ENCODE data around the gene YJU2. TPM values are rescaled to one million over a fixed set of nuclear protein-coding genes. Genes with fewer than 3 reads are reported as not detected.
"Not testable (repeated sequence)": the region's sequence is repeated elsewhere in the genome, so short reads cannot be mapped to it uniquely, and the experiment has no call there.

The YJU2 gene
- total RNA-seq, 2 experiments from 2014 or later: 27.9 to 29.0 TPM

DNA sequence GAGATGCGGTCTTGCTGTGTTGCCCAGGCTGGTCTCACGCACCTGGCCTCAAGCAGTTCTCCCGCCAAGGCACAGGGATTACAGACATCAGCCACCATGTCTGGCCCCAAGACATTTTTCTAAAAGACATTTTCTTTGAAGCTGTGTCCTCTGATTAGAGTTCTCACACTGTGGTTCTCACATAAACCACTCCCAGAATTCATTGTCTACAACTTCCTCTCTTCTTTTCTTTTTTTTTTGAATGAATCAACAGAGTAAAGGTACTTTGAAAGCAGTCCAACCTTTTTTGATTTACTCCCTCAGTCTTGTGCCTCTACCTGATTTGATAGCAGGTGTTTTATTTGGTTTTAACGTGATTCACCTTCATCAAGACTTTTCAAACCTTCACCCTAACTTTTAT, 17.9 kb downstream of the YJU2 start:
- H3K4me1 Mint-ChIP-seq: peaks cover 31% of the 10 kb centered on the region
- H3K27ac Mint-ChIP-seq: peak overlapping the region; percentile 95
- H3K36me3 Mint-ChIP-seq: peaks cover 19% of the 10 kb centered on the region
- POLR2A ChIA-PET: interaction anchor here (0.6 to 1.9 kb wide), 9 partner anchors 9 to 135 kb away, joined by 3 to 13 read pairs (median 4); partner anchors contain the start of genes SH3GL1, SHD and YJU2
- peak overlapping the region; percentile 75 for H3K4me3 Mint-ChIP-seq
- no peaks in the 10 kb centered on the region for H3K27me3 Mint-ChIP-seq
- no peaks in the 10 kb centered on the region for H3K9me3 Mint-ChIP-seq
- DNase-seq: no peak
- ATAC-seq (ENCODE audit: low read depth): peak; percentile 64

- Mint-ChIP-seq H3K27ac (peak overlapping the region; percentile 95), H3K4me3 (peak overlapping the region; percentile 35), H3K36me3 (peaks cover 17% of the 10 kb centered on the region), H3K27me3 (no peaks in the 10 kb centered on the region), H3K4me1 (peaks cover 29% of the 10 kb centered on the region), H3K9me3 (no peaks in the 10 kb centered on the region)
- POLR2A ChIA-PET: interaction anchor here (1.1 to 4.0 kb wide), 7 partner anchors 11 to 205 kb away, joined by 3 to 22 read pairs (median 7); partner anchors contain the start of genes CHAF1A, HDGFL2, MPND and SH3GL1
- ATAC-seq (ENCODE audit: low read depth) (no peak), DNase-seq (no peak)
Measured at GRCh38 chr19:4266253-4267000, 19.5 kb downstream of the YJU2 start.

- POLR2A ChIA-PET: interaction anchor here (0.7 to 4.0 kb wide), 8 partner anchors 10 to 204 kb away, joined by 3 to 22 read pairs (median 6); partner anchors contain the start of genes CHAF1A, HDGFL2, MPND and SH3GL1
- peaks cover 21% of the 10 kb centered on the region for H3K36me3 Mint-ChIP-seq
Measured at GRCh38 chr19:4267101-4267900, 20.4 kb downstream of the YJU2 start.

GRCh38 chr19:4267901-4268815, 21.3 kb downstream of the YJU2 start:
- Mint-ChIP-seq H3K9me3 (no peaks in the 10 kb centered on the region), H3K36me3 (peaks cover 21% of the 10 kb centered on the region), H3K27ac (no peak overlapping the region), H3K27me3 (no peaks in the 10 kb centered on the region), H3K4me1 (peaks cover 29% of the 10 kb centered on the region), H3K4me3 (no peak overlapping the region)
- DNase-seq (no peak), ATAC-seq (ENCODE audit: low read depth) (no peak)
- POLR2A ChIA-PET: interaction anchor here (0.7 to 4.0 kb wide), 4 partner anchors 9 to 86 kb away, joined by 3 to 22 read pairs (median 8); partner anchors contain the start of gene MPND

More at GRCh38 chr19:4267101-4267900, 20.4 kb downstream of the YJU2 start:
- H3K9me3 Mint-ChIP-seq: no peaks in the 10 kb centered on the region
- no peaks in the 10 kb centered on the region for H3K27me3 Mint-ChIP-seq
- DNase-seq: peak; percentile 66
- H3K27ac Mint-ChIP-seq: peak overlapping the region; percentile 53
- H3K4me3 Mint-ChIP-seq: no peak overlapping the region
- H3K4me1 Mint-ChIP-seq: peaks cover 29% of the 10 kb centered on the region
- ATAC-seq (ENCODE audit: low read depth): peak; percentile 43

DNA sequence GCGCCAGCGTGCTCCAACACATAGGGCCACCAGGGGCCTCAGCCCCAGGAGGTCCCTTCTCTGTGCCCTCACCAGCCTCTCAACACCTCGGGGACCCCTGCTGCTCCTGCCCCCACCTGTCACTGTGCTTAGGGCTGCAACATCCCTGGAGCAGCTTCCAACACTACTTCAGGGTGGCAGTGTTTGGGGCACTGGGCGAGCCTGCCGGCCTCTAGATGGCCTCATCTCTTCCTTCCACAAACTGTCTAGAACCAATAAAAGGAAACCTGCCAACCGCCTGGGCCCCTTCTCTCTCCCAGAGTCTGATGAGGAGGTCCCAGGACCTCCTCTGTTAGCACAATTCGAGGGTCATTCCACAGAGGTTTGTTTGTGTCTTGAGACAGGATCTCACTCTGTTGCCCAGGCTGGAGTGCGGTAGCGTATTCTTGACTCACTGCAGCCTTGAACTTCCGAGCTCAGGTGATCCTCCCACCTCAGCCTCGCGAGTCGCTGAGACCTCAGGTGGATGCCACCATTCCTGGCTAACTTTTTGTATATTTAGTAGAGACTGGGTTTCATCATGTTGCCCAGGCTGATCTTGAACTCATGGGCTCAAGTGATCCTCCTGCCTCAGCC, 22.0 kb downstream of the YJU2 start:
- H3K9me3 Mint-ChIP-seq: no peaks in the 10 kb centered on the region
- H3K27me3 Mint-ChIP-seq: no peaks in the 10 kb centered on the region
- no peak overlapping the region for H3K4me3 Mint-ChIP-seq
- no peak for ATAC-seq (ENCODE audit: low read depth)
- DNase-seq: no peak
- POLR2A ChIA-PET: interaction anchor here (4.0 kb wide), 1 partner anchor 74 kb away, joined by 22 read pairs; the partner anchor contains the start of gene MPND
- peaks cover 18% of the 10 kb centered on the region for H3K36me3 Mint-ChIP-seq
- peaks cover 26% of the 10 kb centered on the region for H3K4me1 Mint-ChIP-seq
- H3K27ac Mint-ChIP-seq: no peak overlapping the region

DNA sequence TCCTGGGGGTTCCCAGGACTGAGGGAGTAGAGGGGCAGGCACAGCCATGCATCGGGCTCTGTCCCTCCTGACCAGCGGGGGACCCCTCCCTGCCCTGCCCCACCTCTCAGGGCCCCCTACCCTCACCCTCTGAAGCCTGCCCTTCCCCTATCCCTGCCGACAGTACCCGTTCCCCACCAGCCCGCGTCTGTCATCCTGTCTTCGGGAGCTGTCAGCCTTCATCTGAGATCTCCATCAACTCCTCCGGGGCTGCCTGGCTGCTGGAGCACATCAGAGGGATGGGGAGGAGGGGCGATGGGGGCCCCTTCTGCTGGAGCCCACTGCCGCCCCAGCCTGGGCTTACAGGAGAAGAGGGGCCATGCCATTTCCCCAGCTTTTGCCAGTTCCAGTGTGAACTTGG, 26.0 kb downstream of the YJU2 start:
- Mint-ChIP-seq H3K4me1 (no peaks in the 10 kb centered on the region), H3K4me3 (no peak overlapping the region), H3K27ac (no peak overlapping the region), H3K27me3 (peaks cover 2% of the 10 kb centered on the region), H3K9me3 (no peaks in the 10 kb centered on the region), H3K36me3 (peaks cover 7% of the 10 kb centered on the region)
- POLR2A ChIA-PET: no interaction called here
- DNase-seq: no peak
- no peak for ATAC-seq (ENCODE audit: low read depth)

DNA sequence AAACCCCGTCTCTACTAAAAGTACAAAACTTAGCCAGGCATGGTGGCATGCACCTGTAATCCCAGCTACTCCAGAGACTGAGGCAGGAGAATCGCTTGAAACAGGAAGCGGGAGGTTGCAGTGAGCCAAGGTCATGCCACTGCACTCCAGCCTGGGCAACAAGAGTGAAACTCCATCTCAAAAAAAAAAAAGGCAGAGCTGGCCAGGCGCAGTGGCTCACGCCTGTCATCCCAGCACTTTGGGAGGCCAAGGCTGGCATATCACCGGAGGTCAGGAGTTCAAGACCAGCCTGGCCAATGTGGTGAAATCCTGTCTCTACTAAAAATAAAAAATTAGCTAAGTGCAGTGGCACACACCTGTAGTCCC, 27.4 kb downstream of the YJU2 start:
- H3K36me3 Mint-ChIP-seq; H3K4me1 Mint-ChIP-seq; H3K27ac Mint-ChIP-seq; H3K27me3 Mint-ChIP-seq; H3K4me3 Mint-ChIP-seq; DNase-seq; H3K9me3 Mint-ChIP-seq; ATAC-seq (ENCODE audit: low read depth): not testable (repeated sequence)
- POLR2A ChIA-PET: interaction anchor here (0.7 kb wide), 2 partner anchors 9 to 128 kb away, joined by 3 read pairs; no protein-coding TSS in a partner anchor

DNA sequence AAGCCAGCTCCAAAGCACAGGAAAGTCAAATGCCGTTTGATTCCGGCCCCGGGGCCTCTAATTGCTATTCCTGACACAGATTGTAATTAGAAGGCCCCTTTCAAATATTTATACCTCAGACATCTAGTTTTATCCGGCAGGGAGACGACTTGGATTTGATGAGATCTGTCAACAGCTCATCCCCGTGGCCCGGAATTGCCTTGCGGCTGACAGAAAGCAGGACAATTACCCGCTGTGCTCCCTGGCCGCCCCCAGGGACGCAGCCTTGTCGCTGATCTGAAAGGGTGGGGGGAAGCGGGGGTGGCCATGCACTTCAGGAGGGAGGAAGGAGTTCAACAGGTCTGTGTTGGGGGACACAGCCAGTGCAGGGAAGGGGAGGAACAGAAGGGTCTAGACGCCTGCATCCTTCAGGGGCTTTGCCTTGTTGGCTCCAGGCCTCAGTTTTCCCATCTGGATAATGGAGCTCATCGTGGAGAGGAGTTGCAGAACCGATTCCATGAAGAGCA, 30.4 kb downstream of the YJU2 start:
- Mint-ChIP-seq H3K27ac (no peak overlapping the region), H3K9me3 (no peaks in the 10 kb centered on the region), H3K27me3 (peaks cover 33% of the 10 kb centered on the region), H3K4me1 (peaks cover 4% of the 10 kb centered on the region), H3K4me3 (no peak overlapping the region), H3K36me3 (no peaks in the 10 kb centered on the region)
- DNase-seq (no peak), ATAC-seq (ENCODE audit: low read depth) (no peak)
- POLR2A ChIA-PET: interaction anchor here (1.2 kb wide), 2 partner anchors 10 to 66 kb away, joined by 3 to 5 read pairs; no protein-coding TSS in a partner anchor

- ATAC-seq (ENCODE audit: low read depth): no peak
- H3K27ac Mint-ChIP-seq: no peak overlapping the region
- POLR2A ChIA-PET: interaction anchor here (1.2 to 1.8 kb wide), 2 partner anchors 11 to 65 kb away, joined by 5 to 7 read pairs; partner anchors contain the start of gene MPND
- no peak for DNase-seq
- H3K36me3 Mint-ChIP-seq: no peaks in the 10 kb centered on the region
- no peaks in the 10 kb centered on the region for H3K9me3 Mint-ChIP-seq
- H3K27me3 Mint-ChIP-seq: peaks cover 34% of the 10 kb centered on the region
- H3K4me3 Mint-ChIP-seq: no peak overlapping the region
- H3K4me1 Mint-ChIP-seq: peaks cover 4% of the 10 kb centered on the region
Measured at GRCh38 chr19:4278010-4278409, 31.1 kb downstream of the YJU2 start.

- Mint-ChIP-seq H3K4me1 (peaks cover 4% of the 10 kb centered on the region), H3K4me3 (peak within 1 kb of the TSS; percentile 71), H3K36me3 (no peaks in the 10 kb centered on the region), H3K9me3 (no peaks in the 10 kb centered on the region), H3K27me3 (peaks cover 34% of the 10 kb centered on the region), H3K27ac (no peak within 1 kb of the TSS)
- DNase-seq (no peak), ATAC-seq (ENCODE audit: low read depth) (no peak)
- POLR2A ChIA-PET: interaction anchor here (0.6 to 1.8 kb wide), 5 partner anchors 14 to 553 kb away, joined by 3 to 7 read pairs (median 4); partner anchors contain the start of genes MPND and YJU2
Measured at GRCh38 chr19:4278419-4279266, 31.8 kb downstream of the YJU2 start, which contains the start of gene SHD. Gene SHD, plus strand, starts transcription at chr19:4279266. Its CDS starts 798 bp downstream, at chr19:4280064.

- no peak overlapping the region for H3K4me3 Mint-ChIP-seq
- no peaks in the 10 kb centered on the region for H3K36me3 Mint-ChIP-seq
- POLR2A ChIA-PET: interaction anchor here (0.6 to 1.8 kb wide), 5 partner anchors 14 to 553 kb away, joined by 3 to 7 read pairs (median 4); partner anchors contain the start of genes MPND and YJU2
Measured at GRCh38 chr19:4279267-4279529, 32.3 kb downstream of the YJU2 start.

More at GRCh38 chr19:4279267-4279529, 32.3 kb downstream of the YJU2 start:
- Mint-ChIP-seq H3K27me3 (peaks cover 34% of the 10 kb centered on the region), H3K4me1 (peaks cover 4% of the 10 kb centered on the region), H3K9me3 (no peaks in the 10 kb centered on the region), H3K27ac (no peak overlapping the region)
- ATAC-seq (ENCODE audit: low read depth): no peak
- no peak for DNase-seq

Measured in activated naive CD8-positive, alpha-beta T cell treated with anti-CD3 and anti-CD28 coated beads, Interleukin-2, amount 10 ng/mL, durations not matched to agents 7 days and 5 days (primary cell).